Activated CD4-positive, alpha-beta memory T cell treated with anti-CD3 and anti-CD28 coated beads, Interleukin-2, amount 10 ng/mL, durations not matched to agents 7 days and 5 days (primary cell): ENCODE data around the gene HEXIM2. TPM values are rescaled to one million over a fixed set of nuclear protein-coding genes. Genes with fewer than 3 reads are reported as not detected.

Experiments
- CTCF ChIA-PET: fragments of 350-600 bp; sonication (Branson Sonifier 250); formaldehyde crosslinking; loops from one replicate; lab custom pipeline; 2021; ENCODE audit warnings: antibody characterized with exemption, inconsistent platforms; lab: Charles Lee
- POLR2A ChIA-PET: fragments of 350-600 bp; sonication (Branson Sonifier 250); formaldehyde crosslinking; loops from one replicate; lab custom pipeline; 2021; ENCODE audit warnings: antibody characterized with exemption; lab: Charles Lee
- DNase-seq: peaks from one replicate; pipeline ENCODE4 v3.0.0-alpha.2; 2020
- H3K27ac Mint-ChIP-seq: one replicate; pipeline ENCODE4 v1.8.0; 2021; ENCODE audit warnings: mild to moderate bottlenecking, mixed read lengths
- H3K27me3 Mint-ChIP-seq: one replicate; pipeline ENCODE4 v1.8.0; 2021; ENCODE audit warnings: mixed read lengths
- H3K36me3 Mint-ChIP-seq: one replicate; pipeline ENCODE4 v1.8.0; 2021; ENCODE audit warnings: low read depth, mixed read lengths
- H3K4me1 Mint-ChIP-seq: one replicate; pipeline ENCODE4 v1.8.0; 2021; ENCODE audit warnings: mixed read lengths
- H3K4me3 Mint-ChIP-seq: one replicate; pipeline ENCODE4 v1.8.0; 2021; ENCODE audit warnings: mild to moderate bottlenecking, mixed read lengths
- H3K9me3 Mint-ChIP-seq: one replicate; pipeline ENCODE4 v1.8.0; 2021; ENCODE audit warnings: mixed read lengths
- total RNA-seq, 2 experiments: library from RNA; stranded (reverse); gene quantifications; one replicate each; pipeline ENCODE4 v1.2.3, GENCODE V29; 2021

The HEXIM2 gene
- total RNA-seq, 2 experiments from 2014 or later = 6.5 to 8.0 TPM

DNA sequence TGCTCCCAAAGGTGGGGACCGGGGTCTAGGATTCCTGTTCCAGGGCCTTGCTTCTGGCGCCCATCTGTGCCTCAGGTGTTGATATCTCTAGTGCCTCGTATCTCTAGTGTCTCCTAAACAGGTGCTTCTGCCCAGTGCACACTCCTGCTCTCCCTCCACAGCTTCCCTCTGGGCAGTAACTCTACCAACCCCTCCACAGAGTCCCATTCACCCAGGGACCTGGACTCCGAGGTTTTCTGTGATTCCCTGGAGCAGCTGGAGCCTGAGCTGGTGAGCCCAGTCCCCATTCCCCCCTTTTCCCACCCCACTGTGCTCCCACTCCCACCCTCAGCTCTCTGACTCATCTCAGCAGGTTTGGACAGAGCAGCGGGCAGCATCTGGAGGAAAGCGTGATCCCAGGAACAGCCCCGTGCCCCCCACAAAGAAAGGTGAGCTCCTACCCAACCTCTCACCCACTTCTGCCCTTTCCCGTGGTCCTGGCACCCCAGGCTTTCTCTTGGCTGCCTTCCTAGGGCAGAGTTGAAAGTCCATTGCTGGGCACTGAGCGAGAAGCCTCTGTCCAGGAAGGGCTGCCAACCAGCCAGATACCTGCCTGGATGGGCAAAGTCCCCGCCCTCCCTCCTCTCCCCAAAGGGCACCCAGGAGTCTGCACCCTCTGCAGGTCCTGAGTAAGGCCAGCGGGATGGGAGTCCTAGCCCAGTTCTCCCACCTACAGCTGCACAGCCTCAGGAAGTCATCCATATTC, 23.9 kb upstream of the HEXIM2 start:
- ChIA-PET POLR2A (interaction anchor here (6.0 kb wide), 1 partner anchor 12 kb away, joined by 106 read pairs; the partner anchor contains the start of gene HEXIM1), CTCF (interaction anchor here (0.6 to 11.5 kb wide), 3 partner anchors 11 to 88 kb away, joined by 3 to 347 read pairs (median 221); partner anchors contain the start of gene HEXIM1)
- H3K9me3 Mint-ChIP-seq = no peaks in the 10 kb centered on the region
- no peak overlapping the region for H3K27ac Mint-ChIP-seq
- peaks cover 2% of the 10 kb centered on the region for H3K36me3 Mint-ChIP-seq
- no peak overlapping the region for H3K4me3 Mint-ChIP-seq
- H3K4me1 Mint-ChIP-seq = peaks cover 33% of the 10 kb centered on the region
- no peaks in the 10 kb centered on the region for H3K27me3 Mint-ChIP-seq
- no peak for DNase-seq

DNA sequence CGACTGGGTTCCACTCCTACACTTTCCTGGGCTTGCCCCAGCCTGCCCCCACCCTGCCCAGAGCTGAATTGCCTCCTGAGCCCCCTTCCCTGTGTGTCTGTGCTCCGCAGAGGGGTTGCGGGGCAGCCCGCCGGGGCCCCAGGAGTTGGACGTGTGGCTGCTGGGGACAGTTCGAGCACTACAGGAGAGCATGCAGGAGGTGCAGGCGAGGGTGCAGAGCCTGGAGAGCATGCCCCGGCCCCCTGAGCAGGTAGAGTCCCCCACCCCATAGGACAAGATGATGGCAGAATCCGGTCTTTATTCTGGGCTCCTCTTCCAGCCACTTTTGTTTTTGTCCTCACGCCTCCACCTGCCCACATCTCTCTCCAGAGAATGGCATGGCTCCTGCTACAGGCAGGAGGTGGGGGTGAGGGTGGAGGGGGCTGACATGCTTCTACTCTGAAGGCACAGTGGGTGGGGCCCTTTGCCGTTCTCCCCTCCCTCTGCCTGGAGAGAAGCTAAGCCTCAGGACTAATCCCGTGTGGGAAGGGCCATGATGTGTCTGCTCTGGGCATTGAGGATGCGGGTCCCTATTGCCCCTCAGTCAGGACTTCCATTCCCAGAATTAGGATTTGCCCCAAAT, 22.7 kb upstream of the HEXIM2 start:
- Mint-ChIP-seq H3K36me3 (peaks cover 2% of the 10 kb centered on the region), H3K4me1 (peaks cover 33% of the 10 kb centered on the region), H3K9me3 (no peaks in the 10 kb centered on the region), H3K4me3 (no peak overlapping the region), H3K27me3 (no peaks in the 10 kb centered on the region), H3K27ac (no peak overlapping the region)
- ChIA-PET CTCF (interaction anchor here (0.6 to 11.5 kb wide), 4 partner anchors 10 to 89 kb away, joined by 3 to 347 read pairs (median 4); partner anchors contain the start of gene HEXIM1), POLR2A (interaction anchor here (3.6 to 6.0 kb wide), 2 partner anchors 11 to 22 kb away, joined by 14 to 106 read pairs; partner anchors contain the start of genes HEXIM1 and HEXIM2)
- no peak for DNase-seq

DNA sequence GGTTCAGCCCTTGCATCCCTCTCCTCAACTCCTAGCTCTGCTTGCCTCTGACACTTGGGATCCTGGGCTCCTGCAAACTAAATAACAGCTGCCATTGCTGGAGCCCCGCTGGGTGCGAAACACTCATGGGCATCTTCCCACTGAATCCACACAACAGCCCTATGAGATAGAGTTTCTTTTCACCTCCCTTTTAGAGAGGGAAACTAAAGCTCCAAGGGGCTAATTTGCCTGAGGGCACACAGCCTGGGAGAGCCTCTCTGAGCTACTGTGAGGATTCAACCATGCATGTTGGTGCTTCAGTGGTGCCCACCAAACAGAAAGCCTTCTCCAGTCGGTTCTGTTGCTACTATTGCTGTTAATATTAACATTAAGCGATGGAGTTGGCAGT, 22.1 kb upstream of the HEXIM2 start:
- Mint-ChIP-seq H3K4me3 (no peak overlapping the region), H3K36me3 (peaks cover 2% of the 10 kb centered on the region), H3K4me1 (peaks cover 35% of the 10 kb centered on the region), H3K9me3 (no peaks in the 10 kb centered on the region), H3K27ac (no peak overlapping the region), H3K27me3 (no peaks in the 10 kb centered on the region)
- ChIA-PET POLR2A (interaction anchor here (3.6 to 6.0 kb wide), 2 partner anchors 10 to 22 kb away, joined by 14 to 106 read pairs; partner anchors contain the start of genes HEXIM1 and HEXIM2), CTCF (interaction anchor here (0.6 to 11.5 kb wide), 4 partner anchors 9 to 90 kb away, joined by 3 to 347 read pairs (median 4); partner anchors contain the start of gene HEXIM1)
- no peak for DNase-seq

DNA sequence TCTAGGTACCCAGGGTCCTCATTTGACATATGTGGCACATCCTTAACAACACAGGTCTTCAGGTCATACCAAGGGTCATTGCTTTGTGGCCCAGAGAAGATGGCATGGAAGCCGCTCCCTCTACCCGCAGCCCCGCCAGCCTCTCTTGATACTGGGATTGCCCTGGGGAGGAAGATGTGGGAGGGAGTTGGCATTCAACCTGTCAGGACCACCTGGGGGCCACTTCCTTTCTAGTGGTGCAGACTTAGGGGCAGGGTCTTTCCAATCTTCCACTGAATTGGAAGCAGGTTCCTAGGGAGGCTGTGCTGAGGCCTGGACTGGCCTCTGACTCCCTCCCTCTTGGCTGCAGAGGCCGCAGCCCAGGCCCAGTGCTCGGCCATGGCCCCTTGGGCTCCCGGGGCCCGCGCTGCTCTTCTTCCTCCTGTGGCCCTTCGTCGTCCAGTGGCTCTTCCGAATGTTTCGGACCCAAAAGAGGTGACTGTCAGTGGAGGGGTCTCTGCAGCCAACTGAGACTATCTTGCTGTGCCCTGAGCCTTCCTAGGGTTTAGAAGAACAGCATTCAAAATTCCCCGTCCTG, 18.5 kb upstream of the HEXIM2 start:
- H3K4me3 Mint-ChIP-seq = peak overlapping the region; percentile 32
- ChIA-PET CTCF (interaction anchor here (11.2 to 11.5 kb wide), 2 partner anchors 5 to 6 kb away, joined by 347 read pairs; partner anchors contain the start of genes ACBD4, HEXIM1 and PLCD3), POLR2A (interaction anchor here (1.6 kb wide), 1 partner anchor 18 kb away, joined by 11 read pairs; the partner anchor contains the start of gene HEXIM2)
- H3K27ac Mint-ChIP-seq = no peak overlapping the region
- peaks cover 42% of the 10 kb centered on the region for H3K4me1 Mint-ChIP-seq
- H3K27me3 Mint-ChIP-seq = no peaks in the 10 kb centered on the region
- no peaks in the 10 kb centered on the region for H3K9me3 Mint-ChIP-seq
- peaks cover 11% of the 10 kb centered on the region for H3K36me3 Mint-ChIP-seq
- no peak for DNase-seq

DNA sequence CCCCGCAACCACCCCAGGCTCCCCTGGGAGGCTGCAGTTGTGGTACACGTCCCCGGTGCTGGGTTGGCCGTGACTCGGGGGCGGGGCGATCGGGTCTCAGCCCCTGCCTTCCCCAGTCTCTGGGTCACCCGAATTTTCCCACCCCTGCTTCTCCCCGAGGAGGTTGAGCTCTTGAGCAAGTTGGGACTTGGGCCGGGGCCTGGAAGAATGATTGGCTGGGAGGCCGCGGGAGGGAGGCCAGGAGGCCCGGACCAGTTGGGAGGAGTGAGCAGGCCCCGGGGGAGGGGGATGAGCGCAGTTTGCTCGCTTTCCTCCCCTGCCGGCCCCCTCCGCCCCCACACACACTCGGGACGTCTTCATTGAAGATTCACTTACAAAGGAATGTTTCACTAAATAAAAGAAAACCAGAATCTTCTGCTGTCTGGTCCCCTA, 17.9 kb upstream of the HEXIM2 start:
- no peak for DNase-seq
- no peak overlapping the region for H3K27ac Mint-ChIP-seq
- CTCF ChIA-PET = interaction anchor here (11.2 kb wide), 1 partner anchor 7 kb away, joined by 347 read pairs; the partner anchor contains the start of genes ACBD4 and PLCD3
- H3K36me3 Mint-ChIP-seq = peaks cover 11% of the 10 kb centered on the region
- H3K27me3 Mint-ChIP-seq = no peaks in the 10 kb centered on the region
- H3K9me3 Mint-ChIP-seq = no peaks in the 10 kb centered on the region
- peak overlapping the region; percentile 32 for H3K4me3 Mint-ChIP-seq
- H3K4me1 Mint-ChIP-seq = peaks cover 44% of the 10 kb centered on the region
- POLR2A ChIA-PET = interaction anchor here (1.6 to 3.1 kb wide), 2 partner anchors 8 to 18 kb away, joined by 11 to 16 read pairs; partner anchors contain the start of genes ACBD4 and HEXIM2

DNA sequence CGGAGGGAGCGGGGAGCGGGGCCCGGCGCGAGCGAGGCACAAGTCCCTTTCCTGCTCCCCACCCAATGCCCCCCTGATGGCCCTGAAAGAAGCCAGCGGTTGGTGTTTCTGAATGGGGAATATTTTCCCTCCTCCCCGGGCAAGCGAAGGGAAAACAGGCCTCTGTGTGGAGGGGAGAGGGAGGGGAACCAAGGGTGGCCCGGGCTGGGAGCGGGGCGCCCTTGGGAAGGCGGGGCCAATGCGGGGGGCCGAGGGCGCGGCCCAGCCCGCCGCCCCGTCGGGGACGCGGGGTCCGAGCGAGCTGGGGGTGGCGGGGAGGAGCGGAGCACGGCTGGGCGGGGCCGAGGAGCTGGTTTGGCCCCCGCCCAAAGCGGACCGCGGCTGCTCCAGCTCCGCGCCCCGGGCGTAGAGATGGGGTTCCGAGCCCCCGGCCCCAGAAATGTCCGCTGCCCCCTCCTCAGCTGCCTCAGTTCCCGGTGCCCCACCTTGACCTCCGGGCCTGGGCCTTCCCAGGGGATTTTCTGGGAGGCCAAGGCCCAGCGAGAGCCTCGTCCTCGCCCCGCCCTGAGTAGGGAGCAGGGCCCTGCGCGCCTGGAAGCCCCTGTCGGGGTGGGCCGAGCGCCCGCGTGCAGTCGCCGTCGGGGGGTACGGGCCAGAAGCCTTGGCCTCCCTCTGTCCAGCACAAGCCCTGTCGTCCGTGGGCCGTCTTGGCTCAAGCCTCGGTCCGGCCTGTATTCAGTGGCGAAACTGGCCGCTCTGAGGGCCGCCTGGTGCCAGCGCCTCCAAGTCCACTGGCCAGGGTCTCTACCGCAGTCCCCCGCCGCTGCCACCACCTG, 17.3 kb upstream of the HEXIM2 start:
- Mint-ChIP-seq H3K27me3 (no peaks in the 10 kb centered on the region), H3K36me3 (peaks cover 15% of the 10 kb centered on the region), H3K27ac (no peak overlapping the region), H3K9me3 (no peaks in the 10 kb centered on the region), H3K4me1 (peaks cover 44% of the 10 kb centered on the region), H3K4me3 (peak overlapping the region; percentile 47)
- ChIA-PET POLR2A (interaction anchor here (1.6 to 3.1 kb wide), 2 partner anchors 8 to 17 kb away, joined by 11 to 16 read pairs; partner anchors contain the start of genes ACBD4 and HEXIM2), CTCF (interaction anchor here (11.2 kb wide), 1 partner anchor 7 kb away, joined by 347 read pairs; the partner anchor contains the start of genes ACBD4 and PLCD3)
- DNase-seq = no peak

DNA sequence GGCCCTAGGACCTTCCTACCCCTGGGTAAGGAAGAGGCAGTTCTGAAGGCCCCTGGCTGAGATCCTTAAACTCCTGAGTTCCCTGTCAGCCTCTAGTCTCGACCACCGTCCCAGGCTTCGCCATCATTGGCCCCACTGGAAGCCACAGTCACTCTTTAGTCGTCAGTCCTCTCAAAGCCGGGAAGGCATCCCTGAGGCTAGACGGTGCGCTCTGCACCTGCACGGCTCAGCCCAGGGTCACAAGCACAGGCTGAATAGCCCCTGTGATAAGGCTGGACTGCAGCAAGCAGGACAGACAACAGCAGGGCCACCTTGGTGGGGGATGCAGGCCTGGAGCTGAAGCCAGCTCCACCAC, 16.7 kb upstream of the HEXIM2 start:
- Mint-ChIP-seq H3K4me1 (peaks cover 45% of the 10 kb centered on the region), H3K27me3 (no peaks in the 10 kb centered on the region), H3K36me3 (peaks cover 21% of the 10 kb centered on the region), H3K27ac (no peak overlapping the region), H3K4me3 (peak overlapping the region; percentile 41), H3K9me3 (no peaks in the 10 kb centered on the region)
- DNase-seq = no peak
- CTCF ChIA-PET = interaction anchor here (1.5 to 11.2 kb wide), 2 partner anchors 8 to 53 kb away, joined by 5 to 347 read pairs; partner anchors contain the start of genes ACBD4 and PLCD3
- POLR2A ChIA-PET = interaction anchor here (1.6 to 3.1 kb wide), 3 partner anchors 9 to 17 kb away, joined by 6 to 16 read pairs (median 11); partner anchors contain the start of genes ACBD4 and HEXIM2

DNA sequence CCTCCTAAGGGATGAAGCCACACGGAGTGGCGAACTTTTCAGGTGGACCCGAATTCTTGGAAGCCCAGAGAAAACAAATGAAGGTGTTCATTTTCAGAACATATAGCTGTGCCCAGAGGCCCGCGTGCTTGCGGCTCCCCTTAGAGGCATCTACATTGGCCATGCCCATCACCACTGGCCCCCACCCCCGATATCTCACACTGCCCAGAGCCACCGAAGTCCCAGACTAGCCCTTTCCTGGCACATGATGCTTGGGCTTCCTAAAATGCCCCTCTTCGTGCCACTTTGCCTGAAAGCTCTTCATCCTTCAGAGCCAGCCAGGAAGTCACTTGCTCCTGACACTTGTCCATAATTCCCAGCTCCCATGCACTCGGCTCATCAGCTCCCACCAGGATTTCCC, 15.5 kb upstream of the HEXIM2 start:
- no peaks in the 10 kb centered on the region for H3K27me3 Mint-ChIP-seq
- ChIA-PET POLR2A (interaction anchor here (0.6 to 3.1 kb wide), 4 partner anchors 10 to 83 kb away, joined by 3 to 16 read pairs (median 4); partner anchors contain the start of genes ACBD4 and HEXIM2), CTCF (interaction anchor here (1.5 to 11.2 kb wide), 2 partner anchors 9 to 52 kb away, joined by 5 to 347 read pairs; partner anchors contain the start of genes ACBD4 and PLCD3)
- peak overlapping the region; percentile 98 for H3K27ac Mint-ChIP-seq
- DNase-seq = no peak
- no peaks in the 10 kb centered on the region for H3K9me3 Mint-ChIP-seq
- H3K4me3 Mint-ChIP-seq = peak overlapping the region; percentile 97
- peaks cover 25% of the 10 kb centered on the region for H3K36me3 Mint-ChIP-seq
- H3K4me1 Mint-ChIP-seq = peaks cover 48% of the 10 kb centered on the region

DNA sequence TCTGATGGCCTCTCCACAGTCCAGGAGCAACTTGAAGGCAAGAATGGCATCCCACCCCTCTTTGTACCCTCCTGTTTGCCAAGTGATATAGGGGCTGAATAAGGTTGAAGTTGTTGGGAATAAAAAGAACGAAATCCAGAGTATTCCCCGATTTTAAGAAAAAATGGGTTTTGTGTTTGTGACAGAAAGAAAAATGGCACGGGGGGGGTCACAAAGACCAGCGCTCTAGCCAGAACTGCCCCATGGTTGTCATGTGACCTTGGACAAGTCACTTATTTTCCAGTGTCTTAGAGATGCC, 15.1 kb upstream of the HEXIM2 start:
- Mint-ChIP-seq H3K27me3 (no peaks in the 10 kb centered on the region), H3K4me3 (peak overlapping the region; percentile 97), H3K27ac (peak overlapping the region; percentile 98), H3K36me3 (peaks cover 28% of the 10 kb centered on the region), H3K4me1 (peaks cover 48% of the 10 kb centered on the region), H3K9me3 (no peaks in the 10 kb centered on the region)
- ChIA-PET POLR2A (interaction anchor here (0.6 to 3.1 kb wide), 4 partner anchors 11 to 84 kb away, joined by 3 to 16 read pairs (median 4); partner anchors contain the start of genes ACBD4 and HEXIM2), CTCF (interaction anchor here (1.5 to 11.2 kb wide), 2 partner anchors 9 to 51 kb away, joined by 5 to 347 read pairs; partner anchors contain the start of genes ACBD4 and PLCD3)
- DNase-seq = no peak

DNA sequence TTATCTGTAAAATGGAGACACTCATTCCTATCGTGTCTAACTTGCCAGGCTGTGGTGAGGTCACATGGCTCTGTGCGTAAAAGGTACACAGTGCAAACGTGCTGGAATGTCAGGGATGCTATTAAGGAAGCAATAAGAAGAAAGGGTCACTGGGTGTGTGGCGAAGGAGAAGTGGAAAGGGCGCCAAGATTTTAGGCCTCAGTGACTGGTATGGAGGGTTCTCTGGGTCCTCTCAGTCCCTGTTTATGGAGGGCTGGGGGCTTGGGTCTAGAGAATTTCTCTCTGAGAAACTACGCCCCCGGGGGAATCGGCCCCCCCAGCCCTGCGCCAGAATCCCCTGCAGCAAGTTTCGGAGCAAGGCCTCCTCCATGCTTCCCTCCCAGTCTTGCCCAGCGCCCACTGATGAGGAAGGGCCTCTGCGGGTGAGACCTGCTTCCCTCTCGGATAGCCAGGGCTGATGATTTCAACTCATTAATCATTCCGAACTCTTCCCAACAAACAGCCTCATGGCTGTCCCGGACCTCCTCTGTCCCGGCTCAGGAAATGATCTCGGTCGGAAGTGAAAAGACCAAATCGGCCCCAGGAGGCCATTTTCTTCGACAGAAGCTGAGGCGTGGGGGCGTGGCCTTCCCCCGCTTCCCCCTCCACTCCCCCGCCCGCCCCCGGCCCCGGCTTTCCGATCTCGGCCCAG, 14.6 kb upstream of the HEXIM2 start:
- peaks cover 50% of the 10 kb centered on the region for H3K4me1 Mint-ChIP-seq
- H3K4me3 Mint-ChIP-seq = peak overlapping the region; percentile 97
- ChIA-PET CTCF (interaction anchor here (4.5 to 11.2 kb wide), 4 partner anchors 10 to 72 kb away, joined by 26 to 347 read pairs (median 144); partner anchors contain the start of genes ACBD4, HEXIM2 and PLCD3), POLR2A (interaction anchor here (0.6 to 6.6 kb wide), 12 partner anchors 10 to 169 kb away, joined by 3 to 470 read pairs (median 25); partner anchors contain the start of genes ACBD4, DCAKD, FMNL1 and HEXIM2)
- H3K27ac Mint-ChIP-seq = peak overlapping the region; percentile 98
- no peaks in the 10 kb centered on the region for H3K27me3 Mint-ChIP-seq
- peaks cover 29% of the 10 kb centered on the region for H3K36me3 Mint-ChIP-seq
- H3K9me3 Mint-ChIP-seq = no peaks in the 10 kb centered on the region
- DNase-seq = peak; percentile 81
